GM12878 (cell line): ENCODE results near the gene LYVE1. TPM values are rescaled to one million over a fixed set of nuclear protein-coding genes. Genes with fewer than 3 reads are reported as not detected.

Experiments used
- ATAC-seq: fragments of 200-7000 bp; cut with Tn5 transposase; 3 replicates; pipeline ENCODE4 v1.9.1; 2020; ENCODE audit warnings: mild to moderate bottlenecking, moderate library complexity
- BruUV-seq: library from RNA; stranded (reverse); fragments of 400-500 nt; replicated peaks from 2 replicates; lab custom pipeline; 2021; lab: Mats Ljungman, UMichigan
- CTCF ChIA-PET: fragments of 300-600 bp; sonication (Branson Sonifier 250); formaldehyde crosslinking; extraction: SDS; loops from one replicate; lab custom pipeline; 2021; ENCODE audit warnings: inconsistent platforms; lab: Yijun Ruan, JAX
- POLR2A ChIA-PET: fragments of 350-600 bp; formaldehyde crosslinking; extraction: SDS; loops from one replicate; lab custom pipeline; 2021; ENCODE audit warnings: inconsistent platforms; lab: Charles Lee
- RAD21 ChIA-PET: fragments of 300-600 bp; sonication (Branson Sonifier 250); formaldehyde crosslinking; loops from one replicate; lab custom pipeline; 2023; ENCODE audit warnings: antibody characterized with exemption; ENCODE audit not compliant: unreplicated experiment; lab: Charles Lee
- SMC1A ChIA-PET: fragments of 300-600 bp; sonication (Branson Sonifier 250); formaldehyde crosslinking; loops from one replicate; lab custom pipeline; 2023; ENCODE audit not compliant: unreplicated experiment, uncharacterized antibody; lab: Charles Lee
- DNase-seq: peaks from one replicate; pipeline ENCODE4 v3.0.0-alpha.2; 2011; ENCODE audit warnings: low read depth, low spot score
- FAIRE-seq: peaks from 3 replicates; lab custom pipeline; 2011; peaks lifted over from hg19 to GRCh38; lab: Jason Lieb, UNC
- H2AFZ ChIP-seq: 2 replicates; pipeline ENCODE4 v1.6.0; 2011; ENCODE audit warnings: low read depth, low read length, control low read depth; ENCODE audit not compliant: control insufficient read depth
- H3K27ac ChIP-seq: 2 replicates; pipeline ENCODE4 v1.5.1; 2011; ENCODE audit warnings: control low read depth; ENCODE audit not compliant: control insufficient read depth, insufficient read depth
- H3K27me3 ChIP-seq, 2 experiments: replicated peaks in 1 of 2; 2 replicates each; pipeline versions ENCODE4 v1.6.0 to v1.6.1; 2011; ENCODE audit warnings: low read length in 1 of 2; ENCODE audit not compliant: control insufficient read depth in 2 of 2, insufficient read depth in 2 of 2
- H3K36me3 ChIP-seq, 2 experiments: 2 replicates each; pipeline ENCODE4 v1.5.1; 2011; ENCODE audit warnings: low read length in 1 of 2; ENCODE audit not compliant: control insufficient read depth in 2 of 2, insufficient read depth in 2 of 2
- H3K4me1 ChIP-seq: 2 replicates; pipeline ENCODE4 v1.6.1; 2011; ENCODE audit warnings: mild to moderate bottlenecking, low read length, moderate library complexity, mixed read lengths; ENCODE audit not compliant: control insufficient read depth, insufficient read depth
- H3K4me2 ChIP-seq: 2 replicates; pipeline ENCODE4 v1.6.0; 2011; ENCODE audit warnings: control low read depth; ENCODE audit not compliant: control insufficient read depth, insufficient read depth
- H3K4me3 ChIP-seq: fragments of 200-600 bp; sonication (generic); 2 replicates; pipeline ENCODE4 v1.5.1; 2016
- H3K79me2 ChIP-seq: 2 replicates; pipeline ENCODE4 v1.6.0; 2011; ENCODE audit warnings: low read length; ENCODE audit not compliant: control insufficient read depth, insufficient read depth
- H3K9ac ChIP-seq: 2 replicates; pipeline ENCODE4 v1.8.0; 2011; ENCODE audit warnings: low read length, control low read depth, mixed read lengths; ENCODE audit not compliant: control insufficient read depth, insufficient read depth
- H3K9me3 ChIP-seq: replicated peaks from 3 replicates; pipeline ENCODE4 v1.5.1; 2011; ENCODE audit warnings: mild to moderate bottlenecking, low read length; ENCODE audit not compliant: control insufficient read depth, insufficient read depth
- H4K20me1 ChIP-seq: 2 replicates; pipeline ENCODE4 v1.6.0; 2011; ENCODE audit not compliant: control insufficient read depth, insufficient read depth
- ATF7 ChIP-seq: fragments of 450-650 bp; IDR thresholded peaks from 2 replicates; pipeline ENCODE4 v1.6.1; 2016; ENCODE audit warnings: low read depth, mild to moderate bottlenecking
- CHD2 ChIP-seq: IDR thresholded peaks from 2 replicates; pipeline ENCODE4 v1.6.1; 2011; ENCODE audit warnings: low read depth, low read length, improper control_type of control experiment, borderline replicate concordance
- MEF2A ChIP-seq: IDR thresholded peaks from 2 replicates; pipeline ENCODE4 v1.6.1; 2011; ENCODE audit warnings: low read depth, mild to moderate bottlenecking, low read length, moderate library complexity; ENCODE audit not compliant: insufficient read depth
- NFXL1 ChIP-seq: fragments of 450-650 bp; IDR thresholded peaks from 2 replicates; pipeline ENCODE4 v1.6.1; 2017; ENCODE audit warnings: antibody characterized with exemption, mild to moderate bottlenecking, borderline replicate concordance
- NFYA ChIP-seq: IDR thresholded peaks from 2 replicates; pipeline ENCODE4 v1.6.1; 2011; ENCODE audit warnings: low read depth, mild to moderate bottlenecking, low read length, improper control_type of control experiment, borderline replicate concordance
- PML ChIP-seq: IDR thresholded peaks from 2 replicates; pipeline ENCODE4 v1.6.1; 2012; ENCODE audit warnings: low read length, inconsistent platforms
- SP1 ChIP-seq: IDR thresholded peaks from one replicate; pipeline ENCODE4 v1.6.1; 2011; ENCODE audit warnings: low read depth, low read length
- SUZ12 ChIP-seq: fragments of 200-600 bp; sonication (generic); IDR thresholded peaks from one replicate; pipeline ENCODE4 v1.6.1; 2018; ENCODE audit warnings: antibody characterized with exemption, mild to moderate bottlenecking; ENCODE audit not compliant: unreplicated experiment
- TARDBP ChIP-seq: IDR thresholded peaks from 2 replicates; pipeline ENCODE4 v1.6.1; 2016; ENCODE audit warnings: borderline replicate concordance
- ZNF274 ChIP-seq: IDR thresholded peaks from one replicate; pipeline ENCODE4 v1.8.0; 2011; ENCODE audit not compliant: insufficient read length, insufficient read depth
- in situ Hi-C: fragments of 300-500 bp; cut with MboI; formaldehyde crosslinking; loops from 9 replicates; pipeline ENCODE4 v1.14.3; 2018; ENCODE audit warnings: mixed read lengths
- intact Hi-C: fragments of 100-400 bp; cut with micrococcal nuclease; formaldehyde crosslinking; loops from one replicate; pipeline ENCODE4 v1.14.2; 2022; ENCODE audit not compliant: unreplicated experiment
- polyA plus RNA-seq, 11 experiments: library from polyadenylated mRNA; depleted of rRNA in 4 of 11; unstranded in 6 of 11; stranded (reverse) in 5 of 11; fragments of >200 nt; fragmentation: Nextera tagmentation in 4 of 11; fragmentation: Illumina TruSeq in 1 of 11; extraction: Ambion mirVana in 4 of 11; extraction: Trizol in 1 of 11; gene quantifications; 1 replicate in 1 of 11; 2 replicates in 10 of 11; pipeline versions ENCODE4 v1.2.1 to v1.2.3, GENCODE V29; 2011 to 2016; ENCODE audit warnings: inconsistent platforms in 2 of 11, missing spikeins in 2 of 11, low read depth in 1 of 11
- total RNA-seq, 4 experiments: library from RNA; depleted of rRNA in 3 of 4; stranded (reverse); fragments of >200 nt in 3 of 4; fragmentation: Illumina TruSeq in 1 of 4; extraction: Trizol in 1 of 4; gene quantifications; 2 replicates each; pipeline versions ENCODE4 v1.2.1 to v1.2.3, GENCODE V29; 2013 to 2021
- TF ChIP-seq, protein P1 (sequence below): fragments of 450-650 bp; IDR thresholded peaks from 2 replicates; pipeline ENCODE4 v1.6.1; 2017; ENCODE audit warnings: borderline replicate concordance
- TF ChIP-seq, protein P2 (sequence below): fragments of 150-350 bp; IDR thresholded peaks from 2 replicates; pipeline ENCODE4 v1.6.1; 2014; ENCODE audit warnings: mild to moderate bottlenecking, low read depth, low read length
- TF ChIP-seq, protein P3 (sequence below): IDR thresholded peaks from 2 replicates; pipeline ENCODE4 v1.6.1; 2012; ENCODE audit warnings: low read depth, low read length, improper control_type of control experiment

The LYVE1 gene
- total and polyA plus RNA-seq, 10 of the 15 experiments (the other 5 are each of a cell fraction or from before 2014, with no cell fraction given) = 0.15 TPM; not detected in 9

DNA sequence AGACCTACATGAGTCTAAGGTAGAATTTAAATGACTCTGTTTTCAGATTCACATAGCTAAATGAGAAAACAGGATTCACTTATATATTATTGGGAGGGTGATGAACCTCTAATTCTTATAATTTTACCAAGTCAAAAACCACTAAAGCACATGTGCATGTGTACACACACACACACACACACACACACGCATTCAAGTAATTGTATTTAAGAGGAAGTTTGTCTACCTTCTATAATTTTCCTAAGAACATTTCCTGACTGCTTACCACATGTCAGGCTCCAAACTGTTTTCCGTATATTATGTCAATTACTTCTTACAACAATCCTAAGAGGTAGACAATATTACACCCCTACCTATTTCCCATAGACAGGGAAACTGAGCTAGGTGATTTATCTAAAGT, 34.1 kb downstream of the LYVE1 start (continued):
- TF ChIP-seq, protein P1, sequence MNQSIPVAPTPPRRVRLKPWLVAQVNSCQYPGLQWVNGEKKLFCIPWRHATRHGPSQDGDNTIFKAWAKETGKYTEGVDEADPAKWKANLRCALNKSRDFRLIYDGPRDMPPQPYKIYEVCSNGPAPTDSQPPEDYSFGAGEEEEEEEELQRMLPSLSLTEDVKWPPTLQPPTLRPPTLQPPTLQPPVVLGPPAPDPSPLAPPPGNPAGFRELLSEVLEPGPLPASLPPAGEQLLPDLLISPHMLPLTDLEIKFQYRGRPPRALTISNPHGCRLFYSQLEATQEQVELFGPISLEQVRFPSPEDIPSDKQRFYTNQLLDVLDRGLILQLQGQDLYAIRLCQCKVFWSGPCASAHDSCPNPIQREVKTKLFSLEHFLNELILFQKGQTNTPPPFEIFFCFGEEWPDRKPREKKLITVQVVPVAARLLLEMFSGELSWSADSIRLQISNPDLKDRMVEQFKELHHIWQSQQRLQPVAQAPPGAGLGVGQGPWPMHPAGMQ = no peak
- TF ChIP-seq NFYA = no peak

DNA sequence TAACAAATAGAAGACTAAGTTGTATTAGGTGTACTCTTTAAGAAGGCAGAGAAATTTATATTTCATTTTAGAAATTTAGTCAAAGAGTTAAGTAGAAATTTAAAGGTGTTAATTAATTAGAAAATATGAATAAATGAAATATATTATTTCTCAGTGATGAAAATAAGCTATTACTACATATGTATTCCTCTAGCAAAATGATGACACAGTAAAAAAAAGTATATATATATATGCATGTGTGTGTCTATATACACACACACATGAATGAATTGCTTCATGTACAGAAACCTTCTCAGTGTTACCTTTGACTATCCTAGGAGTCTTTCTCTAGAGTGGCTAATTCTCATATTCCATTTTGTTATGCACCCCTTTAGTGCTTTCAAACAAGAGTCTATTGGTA, 35.1 kb downstream of the LYVE1 start:
- SMC1A ChIA-PET = interaction anchor here (1.3 to 2.8 kb wide), 5 partner anchors 9 to 203 kb away, joined by 3 to 9 read pairs (median 5); no protein-coding TSS in a partner anchor
- POLR2A ChIA-PET = interaction anchor here (0.9 kb wide), 1 partner anchor 12 kb away, joined by 3 read pairs; no protein-coding TSS in a partner anchor
- Histone ChIP-seq H3K36me3 (no peaks in the 10 kb centered on the region; a peak in 1 of 4 replicates), H3K4me3 (no peak overlapping the region), H3K9me3 (no peaks in the 10 kb centered on the region; the same call in 2 of the 3 replicates), H3K79me2 (no peaks in the 10 kb centered on the region), H4K20me1 (no peaks in the 10 kb centered on the region), H3K27me3 (no peaks in the 10 kb centered on the region; a peak in 1 of 4 replicates), H3K4me1 (no peaks in the 10 kb centered on the region)
- DNase-seq (no peak), FAIRE-seq (no peak), ATAC-seq (no peak)
- no TSS peak for BruUV-seq
- in situ Hi-C loops = no loop called here
- CTCF ChIA-PET = interaction anchor here (1.1 to 3.4 kb wide), 6 partner anchors 9 to 120 kb away, joined by 3 to 10 read pairs (median 6); no protein-coding TSS in a partner anchor
- TF ChIP-seq CHD2 = no peak
- TF ChIP-seq, protein P2, sequence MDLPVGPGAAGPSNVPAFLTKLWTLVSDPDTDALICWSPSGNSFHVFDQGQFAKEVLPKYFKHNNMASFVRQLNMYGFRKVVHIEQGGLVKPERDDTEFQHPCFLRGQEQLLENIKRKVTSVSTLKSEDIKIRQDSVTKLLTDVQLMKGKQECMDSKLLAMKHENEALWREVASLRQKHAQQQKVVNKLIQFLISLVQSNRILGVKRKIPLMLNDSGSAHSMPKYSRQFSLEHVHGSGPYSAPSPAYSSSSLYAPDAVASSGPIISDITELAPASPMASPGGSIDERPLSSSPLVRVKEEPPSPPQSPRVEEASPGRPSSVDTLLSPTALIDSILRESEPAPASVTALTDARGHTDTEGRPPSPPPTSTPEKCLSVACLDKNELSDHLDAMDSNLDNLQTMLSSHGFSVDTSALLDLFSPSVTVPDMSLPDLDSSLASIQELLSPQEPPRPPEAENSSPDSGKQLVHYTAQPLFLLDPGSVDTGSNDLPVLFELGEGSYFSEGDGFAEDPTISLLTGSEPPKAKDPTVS = no peak
- TF ChIP-seq ATF7 = no peak
- no peak for TF ChIP-seq SUZ12
- no peak for TF ChIP-seq NFXL1
- TF ChIP-seq, protein P3, sequence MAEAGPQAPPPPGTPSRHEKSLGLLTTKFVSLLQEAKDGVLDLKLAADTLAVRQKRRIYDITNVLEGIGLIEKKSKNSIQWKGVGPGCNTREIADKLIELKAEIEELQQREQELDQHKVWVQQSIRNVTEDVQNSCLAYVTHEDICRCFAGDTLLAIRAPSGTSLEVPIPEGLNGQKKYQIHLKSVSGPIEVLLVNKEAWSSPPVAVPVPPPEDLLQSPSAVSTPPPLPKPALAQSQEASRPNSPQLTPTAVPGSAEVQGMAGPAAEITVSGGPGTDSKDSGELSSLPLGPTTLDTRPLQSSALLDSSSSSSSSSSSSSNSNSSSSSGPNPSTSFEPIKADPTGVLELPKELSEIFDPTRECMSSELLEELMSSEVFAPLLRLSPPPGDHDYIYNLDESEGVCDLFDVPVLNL = no peak
- TF ChIP-seq TARDBP = no peak
- no peak for TF ChIP-seq MEF2A
- TF ChIP-seq ZNF274 = no peak
- no peak for TF ChIP-seq PML
- TF ChIP-seq SP1 = no peak
- TF ChIP-seq, all 136 proteins: peak for 0
- H2AFZ ChIP-seq = no peak overlapping the region
- H3K4me2 ChIP-seq = no peak overlapping the region
- no peak overlapping the region for H3K9ac ChIP-seq
- RAD21 ChIA-PET = interaction anchor here (0.7 kb wide), 1 partner anchor 123 kb away, joined by 3 read pairs; no protein-coding TSS in a partner anchor
- intact Hi-C loops = no loop called here
- H3K27ac ChIP-seq = no peak overlapping the region
